Gastroesophageal sphincter (tissue), 4 donors: Measurements from ENCODE around the gene BPGM. TPM values are rescaled to one million over a fixed set of nuclear protein-coding genes. Genes with fewer than 3 reads are reported as not detected.

Experiments used
- ATAC-seq: fragments of 150-250 bp; one replicate; pipeline ENCODE4 v1.9.1; 2016; ENCODE audit warnings: mild to moderate bottlenecking, moderate library complexity
- H3K27ac ChIP-seq, 4 donors: fragments of 200-600 bp; sonication (generic) in 3 of 4; 1 replicate in 3 of 4; 2 replicates in 1 of 4; pipeline ENCODE4 v1.5.1; 2016 to 2019
- H3K27me3 ChIP-seq: fragments of 200-600 bp; sonication (generic); one replicate; pipeline ENCODE4 v1.5.1; 2019
- H3K36me3 ChIP-seq, 2 donors: fragments of 200-600 bp; sonication (generic); one replicate each; pipeline ENCODE4 v1.5.1; 2019; ENCODE audit warnings: control low read depth in 1 of 2
- H3K4me1 ChIP-seq, 3 donors: fragments of 200-600 bp; sonication (generic); 1 replicate in 2 of 3; 2 replicates in 1 of 3; pipeline ENCODE4 v1.5.1; 2016 to 2019; ENCODE audit warnings: control low read depth in 2 of 3
- H3K4me3 ChIP-seq, 2 donors: fragments of 200-600 bp; sonication (generic); one replicate each; pipeline ENCODE4 v1.5.1; 2019; ENCODE audit warnings: mild to moderate bottlenecking in 1 of 2, moderate library complexity in 1 of 2
- H3K9me3 ChIP-seq, 3 donors: fragments of 200-600 bp; sonication (generic); one replicate each; pipeline ENCODE4 v1.5.1; 2017 to 2019; ENCODE audit warnings: control low read depth in 2 of 3
- CTCF ChIP-seq, 4 experiments: fragments of 200-600 bp in 2 of 4; fragments of 450-650 bp in 2 of 4; sonication (generic) in 1 of 4; IDR thresholded peaks; one replicate each; pipeline ENCODE4 v1.5.1; 2017 to 2019; ENCODE audit warnings: antibody characterized with exemption in 4 of 4, mild to moderate bottlenecking in 2 of 4, moderate library complexity in 2 of 4
- EP300 ChIP-seq: sonication (generic); formaldehyde crosslinking; IDR thresholded peaks from one replicate; pipeline ENCODE4 v1.6.1; 2017; ENCODE audit warnings: antibody characterized with exemption, mild to moderate bottlenecking
- POLR2A ChIP-seq, 2 donors: fragments of 450-650 bp; IDR thresholded peaks; one replicate each; pipeline ENCODE4 v1.6.1; 2017; ENCODE audit warnings: antibody characterized with exemption in 2 of 2, mild to moderate bottlenecking in 2 of 2, moderate library complexity in 1 of 2
- POLR2AphosphoS5 ChIP-seq: sonication (generic); formaldehyde crosslinking; IDR thresholded peaks from one replicate; pipeline ENCODE4 v1.6.1; 2017; ENCODE audit warnings: antibody characterized with exemption
- WGBS, 2 donors: methylation state at CpG; one replicate each; pipeline ENCODE4 v1.1.5; 2018; ENCODE audit warnings: low coverage in 1 of 2; 5-methylcytosine and 5-hydroxymethylcytosine counted together
- total RNA-seq, 4 donors: library from RNA; depleted of rRNA; stranded (reverse); fragments of >200 nt; gene quantifications; one replicate each; pipeline ENCODE4 v1.1.0, GENCODE V29; 2016

Gene BPGM
- total RNA-seq, 4 donors from 2014 or later = 16.0 to 35.6 (median 29.6) TPM

- no peak for ATAC-seq
- Histone ChIP-seq H3K9me3 (no peaks in the 10 kb centered on the region), H3K27ac (peak overlapping the region in 2 of 4 donors; percentile 53 to 58), H3K4me3 (no peak overlapping the region), H3K27me3 (no peaks in the 10 kb centered on the region), H3K36me3 (no peaks in the 10 kb centered on the region), H3K4me1 (peaks cover 0 to 68% (median 13%) of the 10 kb centered on the region in 3 donors)
- no peak for TF ChIP-seq POLR2AphosphoS5
- no peak for TF ChIP-seq EP300
- TF ChIP-seq CTCF (IDR thresholded peaks at IDR 0.05) = no peak
- TF ChIP-seq POLR2A (IDR thresholded peaks at IDR 0.05) = no peak
- 80 to 83% methylated on average over 7 of the region's 7 CpGs for WGBS, 2 donors
These were observed 47.6 kb downstream of the BPGM start for GRCh38 chr7:134694299-134694698.

- H3K36me3 ChIP-seq = no peaks in the 10 kb centered on the region
- no peak for TF ChIP-seq POLR2A (IDR thresholded peaks at IDR 0.05)
- TF ChIP-seq CTCF (IDR thresholded peaks at IDR 0.05) = no peak
- TF ChIP-seq POLR2AphosphoS5 = no peak
- no peak for TF ChIP-seq EP300
- no peak overlapping the region for H3K4me3 ChIP-seq
- H3K27me3 ChIP-seq = no peaks in the 10 kb centered on the region
- WGBS, 2 donors = 94 to 100% methylated on average over 1 to 2 of the region's 2 CpGs
- no peak for ATAC-seq
- peaks cover 0 to 68% (median 13%) of the 10 kb centered on the region in 3 donors for H3K4me1 ChIP-seq
- peak overlapping the region in 3 of 4 donors; percentile 44 to 58 (median 53) for H3K27ac ChIP-seq
- H3K9me3 ChIP-seq = no peaks in the 10 kb centered on the region
These were observed 48.1 kb downstream of the BPGM start for GRCh38 chr7:134694767-134695166.

- Histone ChIP-seq H3K9me3 (no peaks in the 10 kb centered on the region), H3K36me3 (no peaks in the 10 kb centered on the region), H3K27me3 (no peaks in the 10 kb centered on the region), H3K4me1 (peaks cover 0 to 68% (median 13%) of the 10 kb centered on the region in 3 donors), H3K4me3 (no peak overlapping the region), H3K27ac (peak overlapping the region in 3 of 4 donors; percentile 44 to 58 (median 57))
- TF ChIP-seq CTCF (IDR thresholded peaks at IDR 0.05) = no peak
- no peak for TF ChIP-seq EP300
- no peak for TF ChIP-seq POLR2A (IDR thresholded peaks at IDR 0.05)
- no peak for TF ChIP-seq POLR2AphosphoS5
- no peak for ATAC-seq
- 59 to 66% methylated on average over 9 of the region's 9 CpGs for WGBS, 2 donors
These were observed 48.7 kb downstream of the BPGM start for GRCh38 chr7:134695321-134695860.

- TF ChIP-seq POLR2AphosphoS5 (no peak), EP300 (no peak), POLR2A (IDR thresholded peaks at IDR 0.05) (no peak), CTCF (IDR thresholded peaks at IDR 0.05) (no peak)
- 72 to 83% methylated on average over 3 to 5 of the region's 5 CpGs for WGBS, 2 donors
- H3K27ac ChIP-seq = peak overlapping the region in 3 of 4 donors; percentile 44 to 58 (median 57)
- H3K4me3 ChIP-seq = no peak overlapping the region
- H3K36me3 ChIP-seq = no peaks in the 10 kb centered on the region
- H3K27me3 ChIP-seq = no peaks in the 10 kb centered on the region
- ATAC-seq = no peak
- no peaks in the 10 kb centered on the region for H3K9me3 ChIP-seq
- peaks cover 0 to 67% (median 8%) of the 10 kb centered on the region in 3 donors for H3K4me1 ChIP-seq
These were observed 49.6 kb downstream of the BPGM start for GRCh38 chr7:134696261-134696660.

GRCh38 chr7:134697205-134697886, 50.7 kb downstream of the BPGM start:
- no peaks in the 10 kb centered on the region for H3K9me3 ChIP-seq
- no peak overlapping the region for H3K4me3 ChIP-seq

More at GRCh38 chr7:134697205-134697886, 50.7 kb downstream of the BPGM start:
- Histone ChIP-seq H3K27ac (peak overlapping the region in 1 of 4 donors; percentile 4), H3K4me1 (peaks cover 0 to 62% (median 4%) of the 10 kb centered on the region in 3 donors), H3K36me3 (no peaks in the 10 kb centered on the region), H3K27me3 (no peaks in the 10 kb centered on the region)
- WGBS, 2 donors = 83 to 100% methylated on average over 1 to 2 of the region's 3 CpGs
- TF ChIP-seq POLR2A (IDR thresholded peaks at IDR 0.05) (no peak), CTCF (IDR thresholded peaks at IDR 0.05) (no peak), POLR2AphosphoS5 (no peak), EP300 (no peak)
- ATAC-seq = no peak
